Gastroesophageal sphincter (tissue), 3 donors: ENCODE results near the gene TBC1D2B.

Experiments used
- POLR2AphosphoS5 ChIP-seq: sonication (generic); formaldehyde crosslinking; IDR thresholded peaks from one replicate; pipeline ENCODE4 v1.6.1; 2017; ENCODE audit warnings: antibody characterized with exemption
- TF ChIP-seq, protein P1 (sequence below), 4 experiments: fragments of 200-600 bp in 2 of 4; fragments of 450-650 bp in 2 of 4; sonication (generic) in 1 of 4; IDR thresholded peaks; one replicate each; pipeline ENCODE4 v1.5.1; 2017 to 2019; ENCODE audit warnings: antibody characterized with exemption in 4 of 4, mild to moderate bottlenecking in 2 of 4, moderate library complexity in 2 of 4

DNA sequence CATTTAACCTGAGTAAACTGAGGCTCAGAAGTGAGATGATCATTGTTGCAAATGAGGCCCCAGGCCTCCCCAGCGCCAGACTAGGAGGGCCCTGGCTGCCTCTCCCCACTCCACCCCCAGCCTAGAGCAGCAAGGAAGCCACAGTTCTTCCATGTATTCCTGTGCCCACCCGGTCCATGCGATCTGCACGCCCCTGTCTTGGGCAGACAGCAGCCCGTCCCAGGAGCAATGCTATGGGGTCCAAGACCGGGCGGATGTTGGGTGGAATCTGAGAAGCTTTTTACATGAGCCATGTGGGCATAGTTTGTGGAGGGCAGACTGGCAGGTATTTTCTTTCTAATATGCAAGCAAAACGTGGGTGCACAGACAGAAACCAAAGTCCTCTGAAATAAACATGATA lies 30.0 kb upstream of the TBC1D2B start:
- TF ChIP-seq, protein P1, sequence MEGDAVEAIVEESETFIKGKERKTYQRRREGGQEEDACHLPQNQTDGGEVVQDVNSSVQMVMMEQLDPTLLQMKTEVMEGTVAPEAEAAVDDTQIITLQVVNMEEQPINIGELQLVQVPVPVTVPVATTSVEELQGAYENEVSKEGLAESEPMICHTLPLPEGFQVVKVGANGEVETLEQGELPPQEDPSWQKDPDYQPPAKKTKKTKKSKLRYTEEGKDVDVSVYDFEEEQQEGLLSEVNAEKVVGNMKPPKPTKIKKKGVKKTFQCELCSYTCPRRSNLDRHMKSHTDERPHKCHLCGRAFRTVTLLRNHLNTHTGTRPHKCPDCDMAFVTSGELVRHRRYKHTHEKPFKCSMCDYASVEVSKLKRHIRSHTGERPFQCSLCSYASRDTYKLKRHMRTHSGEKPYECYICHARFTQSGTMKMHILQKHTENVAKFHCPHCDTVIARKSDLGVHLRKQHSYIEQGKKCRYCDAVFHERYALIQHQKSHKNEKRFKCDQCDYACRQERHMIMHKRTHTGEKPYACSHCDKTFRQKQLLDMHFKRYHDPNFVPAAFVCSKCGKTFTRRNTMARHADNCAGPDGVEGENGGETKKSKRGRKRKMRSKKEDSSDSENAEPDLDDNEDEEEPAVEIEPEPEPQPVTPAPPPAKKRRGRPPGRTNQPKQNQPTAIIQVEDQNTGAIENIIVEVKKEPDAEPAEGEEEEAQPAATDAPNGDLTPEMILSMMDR (IDR thresholded peaks at IDR 0.05), result no peak
- TF ChIP-seq POLR2AphosphoS5, result no peak
